Measurements from ENCODE around the gene HOXA5.

HOXA5 gene

DNA sequence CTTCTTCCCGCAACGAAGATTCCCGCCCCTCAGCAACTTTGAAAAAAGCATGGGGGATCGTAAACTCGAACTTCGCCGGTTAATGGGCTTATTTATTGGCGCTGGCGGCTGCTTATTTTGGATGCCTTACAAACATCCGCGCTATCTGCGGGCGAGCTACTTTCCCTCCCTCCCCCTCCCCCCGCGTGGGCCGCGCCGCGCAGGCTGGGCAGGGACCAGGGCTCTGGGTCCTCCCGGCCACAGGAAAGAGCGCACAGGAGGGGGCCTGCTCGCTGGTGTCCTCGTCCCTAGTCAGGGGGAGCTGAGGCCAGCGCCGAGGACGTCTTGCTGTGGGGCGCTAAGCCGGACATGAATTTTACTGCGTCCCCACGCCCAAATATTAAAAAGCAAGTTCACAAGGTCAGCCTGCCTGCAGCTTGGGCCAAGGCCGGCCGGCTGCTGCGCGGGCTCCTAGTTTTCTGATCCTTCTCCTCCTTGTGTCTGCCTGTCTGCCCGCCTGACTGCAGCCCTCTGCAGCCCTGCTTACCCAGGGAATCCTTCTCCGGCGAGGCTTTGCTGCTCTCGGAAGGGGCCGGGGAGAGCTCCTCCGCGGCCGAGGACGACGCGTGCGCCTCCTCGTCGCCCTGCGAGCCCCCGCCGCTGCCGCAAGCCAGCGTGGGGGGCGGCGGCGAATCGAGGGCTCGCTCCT, 29.5 kb upstream of the HOXA5 start:
- Histone ChIP-seq H3K4me3 (ENCODE audit: low read depth, low read length) (peak overlapping the region; percentile 18), H3K4me1 (ENCODE audit: control insufficient read depth, insufficient read depth, low read length) (no peaks in the 10 kb centered on the region), H3K9ac (ENCODE audit: low read depth, low read length) (no peak overlapping the region), H3K9me3 (ENCODE audit: control insufficient read depth, insufficient read depth, low read length) (no peaks in the 10 kb centered on the region), H3K36me3 (ENCODE audit: control insufficient read depth, insufficient read depth, low read length) (no peaks in the 10 kb centered on the region), H3K27me3 (ENCODE audit: control insufficient read depth, insufficient read depth, low read length) (peaks cover 96% of the 10 kb centered on the region)

DNA sequence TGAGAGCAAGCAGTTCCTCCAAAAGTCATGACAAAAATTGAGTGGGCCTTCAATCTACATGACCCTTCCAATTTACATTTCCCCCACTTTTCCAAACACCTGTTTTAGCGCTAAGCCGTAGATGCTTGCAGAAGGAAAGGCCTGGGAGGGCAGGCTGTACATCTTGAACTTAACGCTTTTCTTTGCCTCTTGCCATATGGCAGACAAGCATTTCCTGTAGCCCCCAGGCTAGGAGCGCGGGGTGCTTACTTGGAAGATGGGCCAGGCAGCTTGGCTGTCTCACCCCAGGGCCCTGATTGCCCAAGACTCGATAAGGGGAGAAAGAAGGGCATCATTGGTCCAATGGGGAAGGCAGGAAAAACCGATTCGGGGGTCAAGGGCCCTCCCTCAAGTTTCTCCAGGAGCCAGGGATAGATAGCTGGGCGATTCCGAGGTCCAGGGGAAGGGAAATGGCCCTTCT, 28.9 kb upstream of the HOXA5 start:
- Histone ChIP-seq H3K36me3 (ENCODE audit: control insufficient read depth, insufficient read depth, low read length) (no peaks in the 10 kb centered on the region), H3K4me1 (ENCODE audit: control insufficient read depth, insufficient read depth, low read length) (no peaks in the 10 kb centered on the region), H3K9me3 (ENCODE audit: control insufficient read depth, insufficient read depth, low read length) (no peaks in the 10 kb centered on the region), H3K9ac (ENCODE audit: low read depth, low read length) (no peak overlapping the region), H3K4me3 (ENCODE audit: low read depth, low read length) (no peak overlapping the region), H3K27me3 (ENCODE audit: control insufficient read depth, insufficient read depth, low read length) (peaks cover 96% of the 10 kb centered on the region)

DNA sequence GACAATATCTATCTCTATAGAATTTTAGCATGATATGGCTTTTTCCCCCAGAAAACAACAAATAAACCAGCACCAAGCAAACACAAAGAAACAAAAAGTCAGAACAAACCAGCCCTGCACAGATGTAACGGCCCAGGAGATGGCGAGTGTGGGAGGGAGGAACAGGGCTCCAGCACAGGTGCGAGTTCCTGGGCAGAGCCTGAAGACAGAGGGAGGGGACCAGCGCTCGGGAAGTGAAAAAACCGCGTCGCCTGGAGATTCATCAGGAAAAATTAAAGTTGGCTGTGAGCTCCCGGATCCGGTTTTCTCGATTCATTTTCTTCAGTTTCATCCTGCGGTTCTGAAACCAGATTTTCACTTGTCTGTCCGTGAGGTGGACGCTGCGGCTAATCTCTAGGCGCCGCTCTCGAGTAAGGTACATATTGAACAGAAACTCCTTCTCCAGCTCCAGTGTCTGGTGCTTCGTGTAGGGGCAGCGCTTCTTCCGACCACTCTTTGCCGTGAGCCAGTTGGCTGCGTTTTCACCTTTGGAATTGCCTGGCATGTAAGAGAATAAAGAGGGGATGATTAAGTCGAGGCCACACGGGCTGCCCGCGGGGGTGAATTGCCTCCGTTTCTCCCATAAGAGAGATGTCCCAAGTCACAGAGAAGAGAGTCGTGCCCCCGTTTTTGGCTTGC, 28.3 kb upstream of the HOXA5 start:
- peak overlapping the region; percentile 23 for H3K4me3 ChIP-seq (ENCODE audit: low read depth, low read length)
- H3K36me3 ChIP-seq (ENCODE audit: control insufficient read depth, insufficient read depth, low read length): no peaks in the 10 kb centered on the region
- H3K9me3 ChIP-seq (ENCODE audit: control insufficient read depth, insufficient read depth, low read length): no peaks in the 10 kb centered on the region
- no peak overlapping the region for H3K9ac ChIP-seq (ENCODE audit: low read depth, low read length)
- H3K27me3 ChIP-seq (ENCODE audit: control insufficient read depth, insufficient read depth, low read length): peaks cover 96% of the 10 kb centered on the region
- H3K4me1 ChIP-seq (ENCODE audit: control insufficient read depth, insufficient read depth, low read length): no peaks in the 10 kb centered on the region

DNA sequence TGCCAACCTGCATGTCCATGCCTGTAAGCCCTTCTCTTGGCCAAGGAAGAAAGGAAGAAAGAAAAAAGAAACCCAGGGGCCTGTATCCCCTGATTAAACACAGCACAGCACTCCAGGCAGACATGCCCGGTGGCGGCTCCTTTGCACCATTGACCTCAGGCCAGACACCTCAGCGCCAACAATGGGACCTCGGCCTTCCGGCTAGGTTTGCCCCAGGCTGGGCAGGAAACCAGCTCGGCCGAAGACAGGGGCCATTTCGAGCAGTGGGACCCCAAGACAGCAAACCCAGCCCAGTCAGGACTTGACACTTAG, 27.8 kb upstream of the HOXA5 start:
- Histone ChIP-seq H3K9ac (ENCODE audit: low read depth, low read length) (no peak overlapping the region), H3K27me3 (ENCODE audit: control insufficient read depth, insufficient read depth, low read length) (peaks cover 96% of the 10 kb centered on the region), H3K4me1 (ENCODE audit: control insufficient read depth, insufficient read depth, low read length) (no peaks in the 10 kb centered on the region), H3K4me3 (ENCODE audit: low read depth, low read length) (no peak overlapping the region), H3K36me3 (ENCODE audit: control insufficient read depth, insufficient read depth, low read length) (no peaks in the 10 kb centered on the region), H3K9me3 (ENCODE audit: control insufficient read depth, insufficient read depth, low read length) (no peaks in the 10 kb centered on the region)

DNA sequence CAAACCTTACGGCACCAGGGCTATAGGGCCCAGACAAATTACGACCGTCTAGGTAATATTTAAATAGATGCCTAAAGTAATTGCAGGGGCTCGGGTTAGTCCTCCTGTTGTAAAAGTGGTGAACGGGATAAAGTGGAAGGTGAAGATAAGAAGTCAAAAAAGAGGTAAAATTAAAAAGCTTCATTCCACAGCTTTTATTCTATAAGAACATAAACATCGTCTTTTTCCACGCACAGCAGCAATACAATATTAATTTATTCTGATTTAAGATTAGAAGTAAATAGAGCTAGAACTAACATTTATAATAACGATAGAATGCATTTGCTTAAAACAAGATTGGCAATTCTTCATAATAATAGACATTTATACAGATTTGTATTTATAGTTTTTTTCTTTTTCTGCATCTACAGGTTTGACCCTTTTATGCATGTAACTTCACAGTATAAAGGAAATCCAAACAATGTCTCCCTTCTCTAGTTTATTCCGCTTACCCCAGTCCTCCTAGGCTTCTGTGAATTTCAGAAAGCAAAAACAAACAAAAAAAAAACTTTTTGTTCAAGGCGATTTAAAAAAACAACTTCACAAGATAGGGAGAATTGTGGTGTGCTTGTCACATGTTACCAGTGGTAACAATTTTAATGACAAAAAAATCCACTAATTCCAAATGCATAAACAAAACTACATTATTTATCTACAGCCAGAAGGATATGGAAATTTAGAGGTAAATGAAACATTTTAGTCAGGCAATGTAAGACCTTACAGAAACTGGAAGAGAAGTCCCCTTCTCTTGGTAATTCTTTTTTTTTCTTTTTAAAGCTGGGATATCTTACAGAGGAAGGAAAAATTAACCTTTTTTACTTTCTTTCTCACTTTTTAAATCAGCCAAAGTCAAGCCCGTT, 27.2 kb upstream of the HOXA5 start:
- H3K4me3 ChIP-seq (ENCODE audit: low read depth, low read length): no peak overlapping the region
- no peaks in the 10 kb centered on the region for H3K9me3 ChIP-seq (ENCODE audit: control insufficient read depth, insufficient read depth, low read length)
- no peaks in the 10 kb centered on the region for H3K36me3 ChIP-seq (ENCODE audit: control insufficient read depth, insufficient read depth, low read length)
- H3K4me1 ChIP-seq (ENCODE audit: control insufficient read depth, insufficient read depth, low read length): no peaks in the 10 kb centered on the region
- H3K9ac ChIP-seq (ENCODE audit: low read depth, low read length): no peak overlapping the region
- peaks cover 96% of the 10 kb centered on the region for H3K27me3 ChIP-seq (ENCODE audit: control insufficient read depth, insufficient read depth, low read length)

DNA sequence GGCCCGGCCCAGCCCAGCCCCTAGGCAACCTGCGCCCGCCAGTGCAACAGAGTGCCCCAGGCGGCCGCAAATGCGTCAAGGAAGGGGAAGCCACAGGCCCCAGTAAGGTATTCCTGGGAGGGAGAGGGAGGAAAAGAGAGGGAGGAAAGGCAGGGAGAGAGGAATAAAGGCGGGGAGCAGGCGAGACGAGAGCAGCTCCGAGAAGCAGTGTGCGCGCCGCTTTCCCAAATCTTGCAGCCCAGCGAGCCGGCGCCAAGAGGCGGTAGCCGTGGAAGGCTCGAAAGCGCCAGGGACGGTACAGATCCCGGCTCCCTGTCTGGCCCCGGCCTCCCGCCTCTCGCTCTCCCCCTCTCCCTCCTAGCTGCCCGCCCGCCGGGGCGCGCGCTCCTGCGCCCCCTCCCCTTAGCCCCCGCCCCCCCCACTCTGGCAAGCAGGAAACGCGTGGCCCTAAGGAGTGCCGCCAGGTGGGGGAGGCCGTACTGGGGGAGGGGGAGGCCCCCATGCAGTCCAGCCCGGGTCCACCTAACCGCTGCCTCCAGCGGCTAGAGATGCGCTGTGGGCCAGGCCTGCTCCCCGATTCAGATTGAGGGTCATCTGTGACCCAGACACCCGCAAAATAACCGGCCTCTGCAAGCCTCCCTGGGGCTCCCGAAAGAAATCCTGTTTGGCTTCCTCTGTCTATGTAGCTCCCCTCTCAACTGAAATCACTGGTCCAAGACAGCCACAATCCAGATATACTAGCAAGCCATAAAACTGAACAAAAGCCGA, 26.4 kb upstream of the HOXA5 start:
- H3K4me1 ChIP-seq (ENCODE audit: control insufficient read depth, insufficient read depth, low read length): no peaks in the 10 kb centered on the region
- H3K36me3 ChIP-seq (ENCODE audit: control insufficient read depth, insufficient read depth, low read length): no peaks in the 10 kb centered on the region
- no peak overlapping the region for H3K9ac ChIP-seq (ENCODE audit: low read depth, low read length)
- H3K9me3 ChIP-seq (ENCODE audit: control insufficient read depth, insufficient read depth, low read length): no peaks in the 10 kb centered on the region
- peak overlapping the region; percentile 32 for H3K4me3 ChIP-seq (ENCODE audit: low read depth, low read length)
- peaks cover 96% of the 10 kb centered on the region for H3K27me3 ChIP-seq (ENCODE audit: control insufficient read depth, insufficient read depth, low read length)

DNA sequence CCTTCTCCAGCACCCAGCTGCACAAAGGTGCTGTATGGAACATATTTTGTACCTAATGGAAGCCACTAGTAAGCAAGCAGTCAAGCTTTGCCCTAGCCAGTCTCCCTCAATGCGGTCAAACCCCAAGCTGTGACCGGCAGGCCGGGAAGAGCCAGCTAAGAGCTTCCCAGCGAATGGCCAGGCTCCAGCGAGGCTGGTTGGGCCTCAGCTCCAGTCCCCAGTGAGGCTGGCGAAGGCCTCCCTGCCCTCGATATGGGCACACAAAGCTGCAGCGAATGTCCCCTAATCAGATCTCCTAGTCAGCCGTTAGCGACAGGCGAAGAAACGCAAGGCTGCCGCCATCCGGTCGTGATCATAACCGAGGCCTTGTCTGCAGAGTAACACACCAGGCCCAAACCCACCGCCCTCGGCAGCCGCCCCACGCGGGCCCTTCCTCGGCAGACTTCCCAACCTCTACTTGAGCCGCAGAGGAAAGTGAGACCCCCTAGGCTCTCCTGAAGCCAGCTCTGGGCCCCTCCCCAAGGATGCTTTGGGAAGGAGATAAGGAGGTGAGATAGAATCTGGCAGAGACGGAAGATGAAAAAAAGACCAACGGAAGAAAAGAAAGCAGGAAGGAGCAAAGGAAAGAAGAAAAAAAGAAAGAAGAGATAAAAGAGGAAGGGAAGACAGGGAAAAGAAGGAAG, 24.9 kb upstream of the HOXA5 start:
- Histone ChIP-seq H3K4me3 (ENCODE audit: low read depth, low read length) (peak overlapping the region; percentile 33), H3K36me3 (ENCODE audit: control insufficient read depth, insufficient read depth, low read length) (no peaks in the 10 kb centered on the region), H3K27me3 (ENCODE audit: control insufficient read depth, insufficient read depth, low read length) (peaks cover 98% of the 10 kb centered on the region)

DNA sequence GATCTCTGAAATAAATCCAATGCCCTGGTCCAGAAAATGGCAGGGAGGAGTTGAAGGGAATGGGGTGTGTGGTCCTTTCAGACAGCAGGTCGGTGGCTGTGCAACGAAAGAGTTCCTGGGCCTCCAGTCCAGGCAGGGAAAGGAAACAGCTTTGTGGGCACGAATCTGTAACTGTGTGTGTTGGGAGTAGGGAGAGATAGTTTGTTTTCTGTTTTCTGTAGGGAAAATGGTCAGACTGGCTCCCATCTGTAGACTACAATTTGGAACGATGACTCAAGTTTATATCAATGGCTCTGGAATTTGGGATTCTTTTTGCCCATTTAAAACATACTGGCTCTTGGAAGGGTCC, 24.4 kb upstream of the HOXA5 start:
- no peak overlapping the region for H3K4me3 ChIP-seq (ENCODE audit: low read depth, low read length)
- peaks cover 98% of the 10 kb centered on the region for H3K27me3 ChIP-seq (ENCODE audit: control insufficient read depth, insufficient read depth, low read length)
- H3K36me3 ChIP-seq (ENCODE audit: control insufficient read depth, insufficient read depth, low read length): no peaks in the 10 kb centered on the region
- H3K4me1 ChIP-seq (ENCODE audit: control insufficient read depth, insufficient read depth, low read length): no peaks in the 10 kb centered on the region
- no peaks in the 10 kb centered on the region for H3K9me3 ChIP-seq (ENCODE audit: control insufficient read depth, insufficient read depth, low read length)
- H3K9ac ChIP-seq (ENCODE audit: low read depth, low read length): no peak overlapping the region

More for the DNA sequence above, 24.9 kb upstream of the HOXA5 start:
- Histone ChIP-seq H3K4me1 (ENCODE audit: control insufficient read depth, insufficient read depth, low read length) (no peaks in the 10 kb centered on the region), H3K9me3 (ENCODE audit: control insufficient read depth, insufficient read depth, low read length) (no peaks in the 10 kb centered on the region), H3K9ac (ENCODE audit: low read depth, low read length) (no peak overlapping the region)

DNA sequence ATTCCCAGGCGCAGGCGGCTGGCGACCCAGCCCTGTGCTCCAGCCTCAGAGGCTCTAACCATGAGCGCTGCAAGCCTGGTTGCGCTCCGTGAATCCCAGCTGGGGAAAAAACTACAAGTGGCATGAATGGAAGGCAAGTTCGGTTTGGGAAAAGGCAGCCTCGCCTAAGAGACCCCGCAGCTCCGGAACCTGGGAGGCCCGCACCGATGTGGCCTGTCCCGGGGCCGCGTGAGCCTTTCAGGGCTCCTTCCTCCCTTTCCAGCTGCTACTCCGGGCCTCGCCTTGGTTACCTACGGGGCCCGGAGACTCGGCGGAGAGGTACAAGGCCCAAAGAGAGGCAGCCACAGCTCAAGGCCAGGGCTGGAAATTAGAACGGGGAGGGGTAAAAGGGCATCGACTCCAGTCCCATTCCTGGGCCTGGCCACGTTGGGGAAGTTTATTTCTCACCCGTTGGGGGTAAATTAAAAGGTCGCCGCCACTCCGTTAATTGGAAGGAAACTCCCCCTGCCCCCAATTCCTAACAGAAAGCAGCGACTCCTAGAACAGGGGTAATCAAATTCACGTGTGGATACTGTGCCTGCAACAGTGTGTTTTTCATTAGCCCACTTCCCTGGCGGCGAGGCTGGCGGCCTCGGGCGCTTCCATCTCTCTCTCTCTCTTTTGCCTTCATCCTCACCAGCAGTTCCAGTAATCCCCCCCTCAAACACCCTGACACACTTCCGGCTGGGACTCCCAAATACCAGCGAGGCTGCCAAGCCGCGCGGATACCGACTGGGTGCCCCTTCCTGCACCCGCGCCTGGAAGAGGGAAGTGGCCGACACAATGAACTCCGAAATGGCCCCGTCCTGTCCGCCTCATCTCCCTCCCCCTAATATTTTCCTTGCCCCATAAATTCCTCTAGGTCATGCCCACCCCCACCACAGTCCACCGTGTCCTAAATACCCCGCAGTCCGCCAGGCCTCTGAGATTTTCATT, 23.3 kb upstream of the HOXA5 start:
- Histone ChIP-seq H3K9ac (ENCODE audit: low read depth, low read length) (no peak overlapping the region), H3K36me3 (ENCODE audit: control insufficient read depth, insufficient read depth, low read length) (no peaks in the 10 kb centered on the region), H3K27me3 (ENCODE audit: control insufficient read depth, insufficient read depth, low read length) (peaks cover 98% of the 10 kb centered on the region), H3K4me1 (ENCODE audit: control insufficient read depth, insufficient read depth, low read length) (no peaks in the 10 kb centered on the region), H3K4me3 (ENCODE audit: low read depth, low read length) (peak overlapping the region; percentile 8), H3K9me3 (ENCODE audit: control insufficient read depth, insufficient read depth, low read length) (no peaks in the 10 kb centered on the region)

DNA sequence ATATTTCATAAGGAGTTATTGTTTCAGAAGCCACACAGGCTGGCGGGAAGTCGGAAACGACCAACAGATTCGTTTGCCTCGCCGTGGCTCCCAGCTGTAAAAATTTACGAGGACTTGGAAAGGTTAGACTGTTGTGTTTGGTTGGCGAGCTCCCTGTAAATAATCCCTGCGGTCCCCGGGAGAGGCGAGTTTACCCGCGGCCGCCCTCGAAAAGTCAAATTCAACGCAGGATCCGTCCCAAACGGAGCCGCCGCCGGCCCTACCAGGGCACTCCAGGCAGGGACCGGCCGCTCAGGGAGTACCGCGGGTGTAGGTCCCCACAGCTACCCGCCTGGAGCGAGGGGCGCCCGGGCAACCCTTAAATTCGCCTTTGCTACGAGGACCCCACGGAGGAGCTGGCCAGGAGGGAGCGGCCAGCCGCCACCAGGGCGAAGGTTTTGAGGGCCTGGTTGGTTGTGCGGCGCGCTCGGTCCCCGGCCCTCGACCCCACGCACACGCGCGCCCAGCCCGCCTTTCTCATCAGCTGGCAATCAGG, 22.6 kb upstream of the HOXA5 start:
- H3K4me1 ChIP-seq (ENCODE audit: control insufficient read depth, insufficient read depth, low read length): no peaks in the 10 kb centered on the region
- no peaks in the 10 kb centered on the region for H3K9me3 ChIP-seq (ENCODE audit: control insufficient read depth, insufficient read depth, low read length)
- H3K4me3 ChIP-seq (ENCODE audit: low read depth, low read length): peak overlapping the region; percentile 18
- no peak overlapping the region for H3K9ac ChIP-seq (ENCODE audit: low read depth, low read length)
- H3K27me3 ChIP-seq (ENCODE audit: control insufficient read depth, insufficient read depth, low read length): peaks cover 96% of the 10 kb centered on the region
- no peaks in the 10 kb centered on the region for H3K36me3 ChIP-seq (ENCODE audit: control insufficient read depth, insufficient read depth, low read length)

Measured in iPS-15b (cell line).